K562 (cell line): ENCODE data around the gene PARD6A. TPM values are rescaled to one million over a fixed set of nuclear protein-coding genes. Genes with fewer than 3 reads are reported as not detected.
A peak's percentile ranks its signal among the peaks of the same experiment; 100 is the strongest.

Experiments
- ATAC-seq: fragments of 200-7000 bp; cut with Tn5 transposase; 3 replicates; pipeline ENCODE4 v1.9.1; 2020; ENCODE audit warnings: moderate library complexity
- BruUV-seq: library from RNA; stranded (reverse); fragments of 400-500 nt; replicated peaks from 2 replicates; lab custom pipeline; 2021; lab: Mats Ljungman, UMichigan
- CTCF ChIA-PET: fragments of 300-600 bp; formaldehyde crosslinking; extraction: SDS; loops from one replicate; lab custom pipeline; 2021; ENCODE audit warnings: low intra/inter-chr PET ratio; lab: Yijun Ruan, JAX
- POLR2A ChIA-PET: fragments of 300-600, 350-650 bp; sonication (Branson Sonifier 250); formaldehyde crosslinking; extraction: SDS; loops from one replicate; lab custom pipeline; 2021; ENCODE audit warnings: antibody characterized with exemption, inconsistent platforms; lab: Yijun Ruan, JAX
- DNase-seq, 4 experiments: peaks; one replicate each; pipeline versions ENCODE4 v3.0.0 to v3.0.0-alpha.2; 2011 to 2018; ENCODE audit warnings: low spot score in 3 of 4, mixed read lengths in 3 of 4; ENCODE audit errors: extremely low read depth in 1 of 4
- FAIRE-seq: peaks from 2 replicates; lab custom pipeline; 2011; peaks lifted over from hg19 to GRCh38; lab: Jason Lieb, UNC
- H2AFZ ChIP-seq: 2 replicates; pipeline ENCODE4 v1.6.0; 2011; ENCODE audit warnings: low read depth, low read length, control low read depth, inconsistent platforms
- H3K27ac ChIP-seq: fragments of 200-600 bp; 3 replicates; pipeline ENCODE4 v1.8.0; 2011; ENCODE audit warnings: low read depth, mild to moderate bottlenecking, control low read depth, inconsistent platforms, low read length, moderate library complexity, mixed read lengths; ENCODE audit errors: extremely low read depth
- H3K27me3 ChIP-seq, 2 experiments: fragments of 300-600 bp in 1 of 2; 2 replicates in 1 of 2; 3 replicates in 1 of 2; pipeline versions ENCODE4 v1.6.0 to v1.8.0; 2011; ENCODE audit warnings: inconsistent platforms in 2 of 2, low read length in 2 of 2, mild to moderate bottlenecking in 1 of 2, mixed read lengths in 1 of 2, moderate library complexity in 1 of 2; ENCODE audit not compliant: control insufficient read depth in 2 of 2, insufficient read depth in 2 of 2
- H3K36me3 ChIP-seq: fragments of 300-600 bp; 3 replicates; pipeline ENCODE4 v1.8.0; 2011; ENCODE audit warnings: mild to moderate bottlenecking, low read length, inconsistent platforms; ENCODE audit not compliant: control insufficient read depth, insufficient read depth
- H3K4me1 ChIP-seq, 2 experiments: fragments of 200-600 bp in 1 of 2; replicated peaks in 1 of 2; 2 replicates in 1 of 2; 3 replicates in 1 of 2; pipeline versions ENCODE4 v1.5.1 to v1.8.0; 2011; ENCODE audit warnings: inconsistent platforms in 2 of 2, low read length in 2 of 2, mild to moderate bottlenecking in 1 of 2, mixed read lengths in 1 of 2, moderate library complexity in 1 of 2; ENCODE audit not compliant: control insufficient read depth in 2 of 2, insufficient read depth in 2 of 2
- H3K4me2 ChIP-seq: 2 replicates; pipeline ENCODE4 v1.6.1; 2011; ENCODE audit warnings: low read length, control low read depth, inconsistent platforms, mixed read lengths; ENCODE audit not compliant: insufficient read depth
- H3K4me3 ChIP-seq: fragments of 200-600 bp; sonication (generic), shearing (Covaris generic); 2 replicates; pipeline ENCODE4 v1.5.1; 2016; ENCODE audit warnings: control low read depth, inconsistent platforms
- H3K79me2 ChIP-seq: fragments of 200-600 bp; 3 replicates; pipeline ENCODE4 v1.8.0; 2011; ENCODE audit warnings: low read length, inconsistent platforms; ENCODE audit not compliant: control insufficient read depth, insufficient read depth
- H3K9ac ChIP-seq, 2 experiments: 2 replicates each; pipeline versions ENCODE4 v1.6.0 to v1.6.1; 2011; ENCODE audit warnings: low read depth in 2 of 2, low read length in 2 of 2, control low read depth in 1 of 2, inconsistent platforms in 1 of 2, mild to moderate bottlenecking in 1 of 2, mixed read lengths in 1 of 2; ENCODE audit not compliant: insufficient read depth in 1 of 2
- H3K9me1 ChIP-seq: one replicate; pipeline ENCODE4 v1.6.0; 2011; ENCODE audit warnings: inconsistent platforms, mild to moderate bottlenecking, low read length, moderate library complexity; ENCODE audit not compliant: control insufficient read depth, insufficient read depth
- H3K9me3 ChIP-seq: replicated peaks from 2 replicates; pipeline ENCODE4 v1.5.1; 2011; ENCODE audit warnings: low read depth, low read length, inconsistent platforms; ENCODE audit not compliant: control insufficient read depth, insufficient read depth
- H4K20me1 ChIP-seq: replicated peaks from 2 replicates; pipeline ENCODE4 v1.6.1; 2011; ENCODE audit warnings: low read length, inconsistent platforms, mixed read lengths; ENCODE audit not compliant: control insufficient read depth, insufficient read depth
- CREB1 ChIP-seq, 2 experiments: sonication (generic) in 1 of 2; formaldehyde crosslinking in 1 of 2; IDR thresholded peaks; 2 replicates each; pipeline versions ENCODE4 v1.6.1 to v1.8.0; 2012 to 2022; ENCODE audit warnings: inconsistent platforms in 1 of 2, mild to moderate bottlenecking in 1 of 2, missing genetic modification reagents in 1 of 2, moderate library complexity in 1 of 2
- HDAC1 ChIP-seq, 2 experiments: fragments of 450-650 bp; IDR thresholded peaks; 2 replicates each; pipeline ENCODE4 v1.6.1; 2016 to 2017; ENCODE audit warnings: inconsistent platforms in 1 of 2, mild to moderate bottlenecking in 1 of 2, moderate library complexity in 1 of 2
- ZKSCAN1 ChIP-seq: fragments of 150-350 bp; IDR thresholded peaks from 2 replicates; pipeline ENCODE4 v1.6.1; 2016; ENCODE audit warnings: low read depth, low read length
- WGBS: fragments of 100-300 bp; shearing (Covaris generic); methylation state at CpG from one replicate; pipeline ENCODE4 v1.1.6; 2016; ENCODE audit warnings: low coverage, mixed read lengths; ENCODE audit not compliant: insufficient coverage; ENCODE audit errors: missing lambda C conversion rate; 5-methylcytosine and 5-hydroxymethylcytosine counted together
- in situ Hi-C: fragments of 300-500 bp; cut with MboI; formaldehyde crosslinking; loops from 4 replicates; pipeline ENCODE4 v1.15.0; 2018; ENCODE audit warnings: inconsistent platforms, mixed read lengths
- intact Hi-C: fragments of 100-400 bp; cut with micrococcal nuclease; formaldehyde crosslinking; loops from 2 replicates; pipeline ENCODE4 v1.14.2; 2022
- polyA plus RNA-seq, 8 experiments: library from polyadenylated mRNA; depleted of rRNA in 4 of 8; stranded (reverse) in 5 of 8; unstranded in 3 of 8; fragments of >200 nt; fragmentation: Nextera tagmentation in 2 of 8; fragmentation: Illumina TruSeq in 1 of 8; extraction: Ambion mirVana in 2 of 8; extraction: Trizol in 1 of 8; gene quantifications; 2 replicates each; pipeline versions ENCODE4 v1.2.1 to v1.2.3, GENCODE V29; 2011 to 2014; ENCODE audit warnings: inconsistent platforms in 1 of 8, missing spikeins in 1 of 8
- total RNA-seq, 7 experiments: library from RNA; depleted of rRNA in 6 of 7; stranded (reverse); fragments of >200 nt in 6 of 7; fragmentation: Illumina TruSeq in 2 of 7; extraction: Trizol in 2 of 7; gene quantifications; 2 replicates each; pipeline versions ENCODE4 v1.2.1 to v1.2.3, GENCODE V29; 2011 to 2021; ENCODE audit warnings: low replicate concordance in 1 of 7
- TF ChIP-seq, protein P1 (sequence below), 3 experiments: fragments of 200-800 bp in 1 of 3; sonication (Bioruptor generic) in 1 of 3; sonication (generic) in 1 of 3; formaldehyde crosslinking in 1 of 3; IDR thresholded peaks; 2 replicates each; pipeline versions ENCODE4 v1.6.1 to v1.8.0; 2016 to 2022; ENCODE audit warnings: mild to moderate bottlenecking in 2 of 3, missing compliant biosample characterization in 2 of 3, missing genetic modification characterization in 2 of 3, missing genetic modification reagents in 1 of 3
- TF ChIP-seq, protein P2 (sequence below): sonication (generic); formaldehyde crosslinking; IDR thresholded peaks from 2 replicates; pipeline ENCODE4 v1.8.0; 2022; ENCODE audit warnings: mild to moderate bottlenecking, missing genetic modification reagents

The PARD6A gene
- total and polyA plus RNA-seq, 9 of the 15 experiments (the other 6 are each of a cell fraction or from before 2014, with no cell fraction given), result 0.04 to 2.0 (median 0.44) TPM

DNA sequence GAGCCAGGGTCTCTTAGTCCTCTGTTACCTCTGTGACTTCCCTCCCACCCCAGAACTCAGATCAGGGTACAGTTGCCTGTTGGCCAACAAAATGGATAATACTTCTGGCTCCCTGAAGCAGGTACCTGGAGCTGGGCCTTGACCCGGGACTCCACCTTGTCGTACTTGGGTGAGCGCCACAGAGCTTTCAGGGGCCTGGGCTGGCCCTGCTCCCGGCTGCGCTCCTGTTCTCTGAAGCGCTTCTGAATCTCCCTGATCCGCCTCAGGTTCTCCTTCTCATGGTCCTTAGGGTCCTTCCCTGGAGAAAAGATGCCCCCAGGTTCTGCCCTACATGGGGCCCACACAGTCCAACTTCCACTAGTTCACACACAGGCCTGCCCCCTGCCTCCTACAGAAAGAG lies 4.1 kb downstream of the PARD6A start (continued):
- TF ChIP-seq, protein P1, sequence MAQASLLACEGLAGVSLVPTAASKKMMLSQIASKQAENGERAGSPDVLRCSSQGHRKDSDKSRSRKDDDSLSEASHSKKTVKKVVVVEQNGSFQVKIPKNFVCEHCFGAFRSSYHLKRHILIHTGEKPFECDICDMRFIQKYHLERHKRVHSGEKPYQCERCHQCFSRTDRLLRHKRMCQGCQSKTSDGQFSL (CRISPR knock-in tag; IDR thresholded peaks at IDR 0.05), result no peak
- TF ChIP-seq, protein P1 (tag; IDR thresholded peaks at IDR 0.05), result no peak
- no peak for TF ChIP-seq HDAC1 (IDR thresholded peaks at IDR 0.05)

DNA sequence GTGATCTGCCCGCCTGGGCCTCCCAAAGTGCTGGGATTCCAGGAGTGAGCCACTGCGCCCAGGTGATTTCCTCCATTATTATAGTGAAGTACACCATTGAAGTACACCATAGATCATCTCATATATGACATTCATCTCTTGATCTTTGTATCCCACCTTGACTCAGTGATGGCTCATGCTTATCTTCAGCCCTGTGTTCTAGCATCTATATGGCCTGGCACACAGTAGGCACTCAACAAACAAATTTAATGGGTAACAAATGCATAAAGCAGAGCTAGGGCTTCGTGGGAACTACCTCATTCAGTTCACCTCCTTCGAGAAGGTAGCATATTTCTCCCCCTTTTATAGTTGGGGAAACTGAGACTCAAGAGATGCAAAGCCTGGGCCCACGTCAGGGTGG lies 4.8 kb downstream of the PARD6A start:
- Histone ChIP-seq H3K4me2 (peak overlapping the region; percentile 74), H3K36me3 (peaks cover 7% of the 10 kb centered on the region; the same call in 2 of the 3 replicates)
- 61% methylated on average over 5 of the region's 5 CpGs for WGBS
- TF ChIP-seq, protein P2, sequence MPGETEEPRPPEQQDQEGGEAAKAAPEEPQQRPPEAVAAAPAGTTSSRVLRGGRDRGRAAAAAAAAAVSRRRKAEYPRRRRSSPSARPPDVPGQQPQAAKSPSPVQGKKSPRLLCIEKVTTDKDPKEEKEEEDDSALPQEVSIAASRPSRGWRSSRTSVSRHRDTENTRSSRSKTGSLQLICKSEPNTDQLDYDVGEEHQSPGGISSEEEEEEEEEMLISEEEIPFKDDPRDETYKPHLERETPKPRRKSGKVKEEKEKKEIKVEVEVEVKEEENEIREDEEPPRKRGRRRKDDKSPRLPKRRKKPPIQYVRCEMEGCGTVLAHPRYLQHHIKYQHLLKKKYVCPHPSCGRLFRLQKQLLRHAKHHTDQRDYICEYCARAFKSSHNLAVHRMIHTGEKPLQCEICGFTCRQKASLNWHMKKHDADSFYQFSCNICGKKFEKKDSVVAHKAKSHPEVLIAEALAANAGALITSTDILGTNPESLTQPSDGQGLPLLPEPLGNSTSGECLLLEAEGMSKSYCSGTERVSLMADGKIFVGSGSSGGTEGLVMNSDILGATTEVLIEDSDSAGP (CRISPR knock-in tag), result no peak
- TF ChIP-seq ZKSCAN1 (peak; percentile 77), CREB1 (IDR thresholded peaks at IDR 0.05) (no peak), CREB1 (CRISPR knock-in tag; IDR thresholded peaks at IDR 0.05) (0 out of 2 replicates have a peak, but pooled peaks have one; percentile 7)
- TF ChIP-seq, all 486 proteins: peak for 2
- Histone ChIP-seq H2AFZ (peak overlapping the region; percentile 99), H3K4me3 (peak overlapping the region; percentile 78), H3K9ac (peak overlapping the region; percentile 63 to 95), H3K9me3 (no peaks in the 10 kb centered on the region), H3K4me1 (peaks cover 14 to 58% of the 10 kb centered on the region in 2 experiments), H3K79me2 (peaks cover 3% of the 10 kb centered on the region; the same call in 1 of the 3 replicates), H4K20me1 (peaks cover 2% of the 10 kb centered on the region; the same call in 1 of the 2 replicates), H3K27ac (no peak overlapping the region), H3K9me1 (no peaks in the 10 kb centered on the region), H3K27me3 (no peaks in the 10 kb centered on the region)
- in situ Hi-C loops, result loop anchor here (5.0 kb wide), 1 partner anchor 262 kb away; no protein-coding TSS in a partner anchor
- ChIA-PET POLR2A (interaction anchor here (0.6 to 1.5 kb wide), 3 partner anchors 17 to 270 kb away, joined by 3 to 6 read pairs (median 4); no protein-coding TSS in a partner anchor), CTCF (interaction anchor here (0.6 kb wide), 1 partner anchor 152 kb away, joined by 4 read pairs; no protein-coding TSS in a partner anchor)
- peak; percentile 19 for FAIRE-seq
- TSS peak; percentile 49 for BruUV-seq
- no peak for DNase-seq
- intact Hi-C loops, result no loop called here
- ATAC-seq, result no peak
